PFSK-1 (cell line): Measurements from ENCODE around the gene EIF1AX.

Experiments
- FOXP2 ChIP-seq: optimal IDR thresholded peaks from 2 replicates; pipeline ENCODE3; 2011; ENCODE audit warnings: borderline replicate concordance, control low read depth, inconsistent platforms; ENCODE audit not compliant: insufficient read depth; ENCODE audit errors: extremely low read length, extremely low read depth
- POLR2AphosphoS5 ChIP-seq: IDR thresholded peaks from 2 replicates; pipeline ENCODE4 v1.6.1; 2012; ENCODE audit warnings: low read depth, mild to moderate bottlenecking, control low read depth, low read length, moderate library complexity
- REST ChIP-seq, 2 experiments: IDR thresholded peaks; 2 replicates each; pipeline versions ENCODE4 v1.6.1 to v1.8.0; 2011 to 2012; ENCODE audit warnings: low read depth in 2 of 2, low read length in 2 of 2, control low read depth in 1 of 2, inconsistent platforms in 1 of 2, mild to moderate bottlenecking in 1 of 2, moderate library complexity in 1 of 2; ENCODE audit not compliant: insufficient read depth in 1 of 2
- SIN3A ChIP-seq: IDR thresholded peaks from 2 replicates; pipeline ENCODE4 v1.6.1; 2012; ENCODE audit warnings: mild to moderate bottlenecking, low read length, moderate library complexity, borderline replicate concordance; ENCODE audit not compliant: insufficient read depth
- TAF1 ChIP-seq: IDR thresholded peaks from 2 replicates; pipeline ENCODE4 v1.6.1; 2012; ENCODE audit warnings: low read length, control low read depth, borderline replicate concordance; ENCODE audit not compliant: insufficient read depth

The EIF1AX gene

DNA sequence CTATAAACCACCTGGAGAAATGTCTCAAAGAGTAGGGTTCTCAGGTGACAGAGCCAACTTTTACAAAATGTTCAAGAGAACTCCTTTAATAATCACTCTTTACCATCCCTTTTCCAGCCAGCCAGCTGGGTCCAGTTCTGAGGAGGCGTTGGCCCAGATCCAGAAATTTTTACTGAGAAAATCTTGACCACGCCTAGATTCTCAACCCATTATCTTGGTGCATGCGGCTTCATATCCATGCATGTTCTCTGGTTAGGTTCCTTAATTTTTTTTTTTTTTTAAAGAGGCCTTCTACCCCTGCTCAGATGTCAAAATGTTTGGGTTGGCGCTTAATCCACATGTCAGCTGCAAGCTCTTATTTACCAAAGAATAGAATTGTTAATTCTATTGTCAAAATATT, 13.0 kb downstream of the EIF1AX start:
- TF ChIP-seq TAF1 (no peak), REST (IDR thresholded peaks at IDR 0.05; ENCODE audit: insufficient read depth in 1 of 2, low read depth in 2 of 2, low read length in 2 of 2) (no peak), POLR2AphosphoS5 (no peak), SIN3A (no peak)

- TF ChIP-seq REST (IDR thresholded peaks at IDR 0.05; ENCODE audit: insufficient read depth in 1 of 2, low read depth in 2 of 2, low read length in 2 of 2) (no peak), TAF1 (no peak), SIN3A (no peak), POLR2AphosphoS5 (no peak), FOXP2 (no peak)
Measured at GRCh38 chrX:20124964-20125363, 16.7 kb downstream of the EIF1AX start.

DNA sequence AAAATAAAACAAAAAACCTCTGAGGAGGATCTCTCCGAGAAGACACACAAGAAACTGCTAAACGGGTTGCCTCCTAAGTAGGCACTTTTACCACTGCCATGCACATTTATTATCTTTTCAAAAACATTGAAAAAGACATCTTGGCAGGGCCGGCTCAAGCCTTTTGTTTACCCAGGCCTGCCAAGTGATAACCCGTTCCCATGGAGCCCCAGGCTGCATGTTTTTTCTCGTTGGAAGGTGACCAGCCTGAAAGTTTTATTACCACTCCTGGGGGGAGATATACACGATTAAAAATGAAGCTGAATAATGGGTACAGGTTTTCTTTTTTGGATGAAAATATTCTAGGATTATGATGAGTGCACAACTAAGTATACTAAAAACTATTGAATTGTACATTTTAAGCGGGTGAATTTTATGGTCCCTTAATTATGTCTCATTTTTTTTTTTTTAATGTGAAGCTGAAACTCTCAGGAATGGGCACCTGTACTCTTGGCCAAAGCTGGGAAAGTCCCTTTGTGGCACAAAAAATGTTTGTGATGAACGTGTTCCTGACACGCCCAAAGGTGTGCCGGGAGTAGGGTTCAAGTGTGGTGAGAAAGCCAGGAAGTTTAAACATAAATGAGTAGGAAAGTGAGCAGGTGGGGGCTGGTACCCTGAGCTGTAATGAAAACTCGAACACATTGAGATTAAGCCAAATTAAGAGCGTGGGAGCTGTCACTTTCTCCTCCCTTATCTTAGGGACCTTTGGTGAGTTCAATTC, 23.4 kb downstream of the EIF1AX start:
- TF ChIP-seq FOXP2 (no peak), REST (IDR thresholded peaks at IDR 0.05; ENCODE audit: insufficient read depth in 1 of 2, low read depth in 2 of 2, low read length in 2 of 2) (no peak), TAF1 (no peak), POLR2AphosphoS5 (no peak), SIN3A (no peak)

DNA sequence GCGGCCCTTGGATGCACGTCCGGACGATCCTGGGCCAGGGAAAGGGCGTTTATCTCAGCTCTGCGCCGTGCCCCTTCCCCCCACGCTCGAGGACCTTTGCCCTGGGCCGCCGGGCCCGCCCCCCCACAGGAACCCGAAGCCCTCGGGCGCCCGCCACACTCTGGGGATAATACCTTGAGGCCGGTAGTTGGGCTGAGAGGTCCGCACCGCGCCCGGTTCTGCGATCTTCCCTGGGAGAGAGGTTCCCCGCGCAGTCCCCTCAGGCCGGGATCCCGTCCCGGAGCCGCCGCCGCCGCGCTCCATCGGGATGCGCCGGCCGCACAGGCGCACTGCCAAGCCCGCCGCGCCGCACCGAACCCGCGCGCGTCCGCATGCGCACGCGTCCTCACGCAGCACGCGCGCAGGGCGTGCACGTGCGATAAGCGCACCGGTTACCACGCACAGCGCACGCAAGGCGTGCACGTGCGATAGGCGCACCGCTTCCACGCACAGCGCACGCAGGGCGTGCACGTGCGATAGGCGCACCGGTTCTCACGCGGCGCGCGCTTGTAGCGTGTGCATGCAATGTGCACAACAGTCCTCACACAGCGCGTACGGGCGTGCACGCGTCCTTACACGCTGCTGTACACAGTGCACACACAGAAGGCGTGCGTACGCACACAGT, 24.9 kb downstream of the EIF1AX start, which contains the start of gene MAP7D2:
Gene MAP7D2 (minus strand): TSS at position 331 of the 664 bp plus-strand sequence. CDS start 28 bp downstream, at position 303.
- no peak for TF ChIP-seq POLR2AphosphoS5
- TF ChIP-seq FOXP2: no peak
- no peak for TF ChIP-seq TAF1
- TF ChIP-seq REST (IDR thresholded peaks at IDR 0.05; ENCODE audit: insufficient read depth in 1 of 2, low read depth in 2 of 2, low read length in 2 of 2): no peak
- TF ChIP-seq SIN3A: no peak
